Calu3 (cell line): ENCODE measurements around the gene ARHGAP42. TPM values are rescaled to one million over a fixed set of nuclear protein-coding genes. Genes with fewer than 3 reads are reported as not detected.

Experiments
- BruUV-seq: library from RNA; stranded (reverse); fragments of 400-500 nt; replicated peaks from 2 replicates; lab custom pipeline; 2021; lab: Mats Ljungman, UMichigan
- CTCF ChIA-PET: fragments of 300-600 bp; sonication (Branson Sonifier 250); formaldehyde crosslinking; loops from one replicate; lab custom pipeline; 2022; ENCODE audit warnings: antibody characterized with exemption; lab: Charles Lee
- DNase-seq: peaks from one replicate; pipeline ENCODE4 v3.0.0; 2022
- H3K27ac Mint-ChIP-seq: one replicate; pipeline ENCODE4 v1.8.0; 2022; ENCODE audit warnings: mixed read lengths; ENCODE audit not compliant: unreplicated experiment
- H3K27me3 Mint-ChIP-seq: one replicate; pipeline ENCODE4 v1.8.0; 2022; ENCODE audit warnings: mixed read lengths; ENCODE audit not compliant: unreplicated experiment
- H3K36me3 Mint-ChIP-seq: one replicate; pipeline ENCODE4 v1.8.0; 2022; ENCODE audit warnings: mild to moderate bottlenecking, moderate library complexity, mixed read lengths; ENCODE audit not compliant: insufficient read depth, unreplicated experiment
- H3K4me1 Mint-ChIP-seq: one replicate; pipeline ENCODE4 v1.8.0; 2022; ENCODE audit warnings: mild to moderate bottlenecking, low read depth, mixed read lengths; ENCODE audit not compliant: unreplicated experiment
- H3K4me3 Mint-ChIP-seq: one replicate; pipeline ENCODE4 v1.8.0; 2022; ENCODE audit warnings: mild to moderate bottlenecking, low read depth, moderate library complexity, mixed read lengths; ENCODE audit not compliant: unreplicated experiment
- H3K9me3 Mint-ChIP-seq: one replicate; pipeline ENCODE4 v1.8.0; 2022; ENCODE audit warnings: low read depth, mixed read lengths; ENCODE audit not compliant: unreplicated experiment
- intact Hi-C: fragments of 100-400 bp; cut with micrococcal nuclease; formaldehyde crosslinking; loops from one replicate; pipeline ENCODE4 v1.10.0; 2022; ENCODE audit not compliant: unreplicated experiment
- total RNA-seq: library from RNA; stranded (reverse); gene quantifications from 2 replicates; pipeline ENCODE4 v1.2.3, GENCODE V29; 2022
- TF ChIP-seq, protein P1 (sequence below): fragments of 200-600 bp; IDR thresholded peaks from one replicate; pipeline ENCODE4 v1.8.0; 2022; ENCODE audit warnings: antibody characterized with exemption; ENCODE audit not compliant: unreplicated experiment

The ARHGAP42 gene
- total RNA-seq, 1 experiment from 2014 or later, result 10.3 TPM

DNA sequence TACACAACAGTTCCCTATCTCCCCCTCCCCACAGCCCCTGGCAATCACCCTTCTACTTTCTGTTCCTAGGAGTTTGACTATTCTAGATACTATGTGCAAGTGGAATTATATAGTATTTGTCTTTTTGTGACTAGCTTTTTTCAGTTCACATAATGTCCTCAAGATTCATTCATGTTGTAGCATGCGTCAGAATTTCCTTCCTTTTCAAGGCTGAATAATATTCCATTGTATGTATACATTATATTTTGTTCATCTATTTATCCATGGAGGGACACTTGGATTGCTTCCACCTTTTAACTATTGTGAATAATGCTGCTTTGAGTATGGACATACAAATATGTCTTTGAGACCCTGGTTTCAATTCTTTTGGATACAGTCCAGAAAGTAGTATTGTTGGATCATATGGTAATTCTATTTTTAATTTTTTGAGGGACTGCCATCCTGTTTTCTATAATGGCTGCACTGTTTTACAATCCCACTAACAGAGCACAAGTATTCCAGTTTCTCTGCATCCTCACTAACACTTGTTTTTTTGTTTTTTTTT lies 128.8 kb downstream of the ARHGAP42 start:
- intact Hi-C loops, result no loop called here
- peaks cover 33% of the 10 kb centered on the region for H3K4me1 Mint-ChIP-seq
- no peaks in the 10 kb centered on the region for H3K9me3 Mint-ChIP-seq
- CTCF ChIA-PET, result no interaction called here
- H3K36me3 Mint-ChIP-seq, result no peaks in the 10 kb centered on the region
- TF ChIP-seq, protein P1, sequence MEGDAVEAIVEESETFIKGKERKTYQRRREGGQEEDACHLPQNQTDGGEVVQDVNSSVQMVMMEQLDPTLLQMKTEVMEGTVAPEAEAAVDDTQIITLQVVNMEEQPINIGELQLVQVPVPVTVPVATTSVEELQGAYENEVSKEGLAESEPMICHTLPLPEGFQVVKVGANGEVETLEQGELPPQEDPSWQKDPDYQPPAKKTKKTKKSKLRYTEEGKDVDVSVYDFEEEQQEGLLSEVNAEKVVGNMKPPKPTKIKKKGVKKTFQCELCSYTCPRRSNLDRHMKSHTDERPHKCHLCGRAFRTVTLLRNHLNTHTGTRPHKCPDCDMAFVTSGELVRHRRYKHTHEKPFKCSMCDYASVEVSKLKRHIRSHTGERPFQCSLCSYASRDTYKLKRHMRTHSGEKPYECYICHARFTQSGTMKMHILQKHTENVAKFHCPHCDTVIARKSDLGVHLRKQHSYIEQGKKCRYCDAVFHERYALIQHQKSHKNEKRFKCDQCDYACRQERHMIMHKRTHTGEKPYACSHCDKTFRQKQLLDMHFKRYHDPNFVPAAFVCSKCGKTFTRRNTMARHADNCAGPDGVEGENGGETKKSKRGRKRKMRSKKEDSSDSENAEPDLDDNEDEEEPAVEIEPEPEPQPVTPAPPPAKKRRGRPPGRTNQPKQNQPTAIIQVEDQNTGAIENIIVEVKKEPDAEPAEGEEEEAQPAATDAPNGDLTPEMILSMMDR, result no peak
- BruUV-seq, result no TSS peak
- no peaks in the 10 kb centered on the region for H3K27me3 Mint-ChIP-seq
- no peak overlapping the region for H3K27ac Mint-ChIP-seq
- DNase-seq, result no peak
- no peak overlapping the region for H3K4me3 Mint-ChIP-seq

DNA sequence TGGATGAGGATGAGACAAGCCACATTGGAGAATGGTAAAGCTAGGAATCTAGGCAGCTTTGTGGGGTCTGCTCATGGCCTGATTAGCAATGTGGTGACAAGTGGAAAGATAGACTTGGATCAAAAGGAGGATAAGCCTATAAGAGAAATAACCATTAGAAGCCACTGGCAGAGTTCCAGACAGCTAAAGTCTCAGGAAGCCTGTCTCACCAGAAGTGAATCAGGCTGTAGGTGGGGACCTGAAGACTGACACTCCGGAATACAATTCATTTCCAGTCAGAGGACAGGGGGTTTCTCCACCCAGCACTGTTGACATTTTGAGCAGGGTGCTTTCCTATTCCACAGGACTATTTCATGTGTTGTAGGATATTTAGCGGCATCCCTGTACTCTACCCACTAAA lies 129.7 kb downstream of the ARHGAP42 start:
- Mint-ChIP-seq H3K27ac (no peak overlapping the region), H3K9me3 (no peaks in the 10 kb centered on the region), H3K36me3 (no peaks in the 10 kb centered on the region), H3K4me1 (peaks cover 40% of the 10 kb centered on the region), H3K4me3 (no peak overlapping the region), H3K27me3 (no peaks in the 10 kb centered on the region)
- intact Hi-C loops, result no loop called here
- no peak for DNase-seq
- BruUV-seq, result no TSS peak
- CTCF ChIA-PET, result interaction anchor here (1.6 kb wide), 1 partner anchor 11 kb away, joined by 7 read pairs; no protein-coding TSS in a partner anchor
- TF ChIP-seq, protein P1, result no peak

DNA sequence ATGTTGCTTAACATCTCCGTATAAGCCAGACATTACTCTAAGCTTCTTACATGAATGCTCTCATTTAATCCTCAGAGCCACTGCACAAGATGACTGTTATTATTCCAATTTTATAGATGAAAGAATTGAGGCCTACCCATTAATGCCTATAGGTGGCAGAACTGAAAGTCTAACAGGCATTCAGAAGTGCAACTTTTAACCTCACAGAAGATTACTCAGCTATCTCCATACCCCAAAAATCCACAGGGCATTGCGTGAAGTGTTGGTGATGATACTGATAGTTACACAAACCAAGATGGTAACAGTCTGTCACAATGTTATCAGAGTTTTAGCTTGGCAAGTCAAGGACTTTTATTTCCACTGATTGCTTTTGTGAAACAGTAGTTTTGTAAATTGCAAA lies 130.5 kb downstream of the ARHGAP42 start:
- Mint-ChIP-seq H3K27ac (no peak overlapping the region), H3K9me3 (no peaks in the 10 kb centered on the region), H3K36me3 (no peaks in the 10 kb centered on the region), H3K4me3 (no peak overlapping the region), H3K4me1 (peaks cover 32% of the 10 kb centered on the region), H3K27me3 (no peaks in the 10 kb centered on the region)
- no TSS peak for BruUV-seq
- TF ChIP-seq, protein P1, result no peak
- CTCF ChIA-PET, result interaction anchor here (1.6 kb wide), 1 partner anchor 10 kb away, joined by 7 read pairs; no protein-coding TSS in a partner anchor
- intact Hi-C loops, result no loop called here
- DNase-seq, result no peak

DNA sequence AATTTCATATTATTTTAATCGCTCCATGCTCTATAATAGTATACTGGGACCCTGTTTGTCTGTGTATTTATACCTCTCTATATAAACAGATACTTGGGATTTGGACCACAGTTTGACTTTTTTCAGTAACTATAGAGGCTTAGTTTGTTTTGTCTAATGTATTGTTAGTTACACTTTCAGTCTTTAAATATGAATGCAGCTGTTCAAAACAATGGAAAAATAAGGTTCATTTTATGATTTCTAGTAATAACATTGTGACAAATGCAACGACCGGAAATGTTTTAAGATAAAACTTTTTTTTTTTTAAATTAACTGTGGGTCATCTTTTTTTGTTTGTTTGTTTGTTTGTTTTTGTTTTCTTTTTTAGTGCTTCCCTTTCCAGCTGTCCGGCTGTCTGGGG lies 133.5 kb downstream of the ARHGAP42 start:
- Mint-ChIP-seq H3K9me3 (no peaks in the 10 kb centered on the region), H3K4me1 (peaks cover 21% of the 10 kb centered on the region), H3K4me3 (no peak overlapping the region), H3K36me3 (no peaks in the 10 kb centered on the region), H3K27ac (no peak overlapping the region), H3K27me3 (no peaks in the 10 kb centered on the region)
- no peak for DNase-seq
- CTCF ChIA-PET, result no interaction called here
- TF ChIP-seq, protein P1, result no peak
- BruUV-seq, result no TSS peak
- intact Hi-C loops, result no loop called here
